GM21423 (cell line): ENCODE data around the gene ZMYND11.
"Not testable (repeated sequence)": the region's sequence is repeated elsewhere in the genome, so short reads cannot be mapped to it uniquely, and the experiment has no call there.

Source experiments
- ATAC-seq: cut with Tn5 transposase; IDR thresholded peaks from one replicate; pipeline ENCODE4 v1.9.1; 2021; ENCODE audit warnings: mild to moderate bottlenecking, moderate library complexity; ENCODE audit not compliant: unreplicated experiment

ZMYND11 gene

GRCh38 chr10:241966-242643, 106.8 kb downstream of the ZMYND11 start:
- no peak for ATAC-seq

GRCh38 chr10:244227-244626, 109.0 kb downstream of the ZMYND11 start:
- no peak for ATAC-seq

- ATAC-seq: no peak
Measured at GRCh38 chr10:246431-246830, 111.2 kb downstream of the ZMYND11 start.

GRCh38 chr10:247480-247879, 112.2 kb downstream of the ZMYND11 start:
- no peak for ATAC-seq

- ATAC-seq: no peak
Measured at GRCh38 chr10:248307-248706, 113.1 kb downstream of the ZMYND11 start.

- ATAC-seq: no peak
Measured at GRCh38 chr10:251982-252582, 116.8 kb downstream of the ZMYND11 start.

- ATAC-seq: no peak
Measured at GRCh38 chr10:260819-261429, 125.7 kb downstream of the ZMYND11 start.

GRCh38 chr10:264160-265073, 129.2 kb downstream of the ZMYND11 start:
- not testable (repeated sequence) for ATAC-seq

- not testable (repeated sequence) for ATAC-seq
Measured at GRCh38 chr10:265074-265440, 129.8 kb downstream of the ZMYND11 start.

GRCh38 chr10:265816-266588, 130.7 kb downstream of the ZMYND11 start:
- ATAC-seq: not testable (repeated sequence)

- no peak for ATAC-seq
Measured at GRCh38 chr10:266974-267425, 131.7 kb downstream of the ZMYND11 start.

GRCh38 chr10:267705-268104, 132.4 kb downstream of the ZMYND11 start:
- no peak for ATAC-seq

- ATAC-seq: no peak
Measured at GRCh38 chr10:269440-270074, 134.3 kb downstream of the ZMYND11 start.

- ATAC-seq: no peak
Measured at GRCh38 chr10:271201-271600, 135.9 kb downstream of the ZMYND11 start.

GRCh38 chr10:271722-272121, 136.5 kb downstream of the ZMYND11 start:
- no peak for ATAC-seq

- ATAC-seq: no peak
Measured at GRCh38 chr10:273088-273487, 137.8 kb downstream of the ZMYND11 start.

GRCh38 chr10:274866-275265, 139.6 kb downstream of the ZMYND11 start:
- no peak for ATAC-seq

GRCh38 chr10:275680-276079, 140.4 kb downstream of the ZMYND11 start:
- ATAC-seq: no peak

- no peak for ATAC-seq
Measured at GRCh38 chr10:277963-278362, 142.7 kb downstream of the ZMYND11 start.

GRCh38 chr10:278707-279106, 143.5 kb downstream of the ZMYND11 start:
- ATAC-seq: no peak
